ENCODE measurements around the gene RHBG.

RHBG gene

GRCh38 chr1:156399355-156400125 is 30.5 kb downstream of the RHBG start:
- peaks cover 52% of the 10 kb centered on the region for H3K27me3 Mint-ChIP-seq (ENCODE audit: low read depth)
- no peaks in the 10 kb centered on the region for H3K4me1 Mint-ChIP-seq
- H3K36me3 Mint-ChIP-seq (ENCODE audit: low read depth): no peaks in the 10 kb centered on the region
- no peak overlapping the region for H3K4me3 Mint-ChIP-seq
- no peaks in the 10 kb centered on the region for H3K9me3 Mint-ChIP-seq
- H3K27ac Mint-ChIP-seq: no peak overlapping the region
- no peak for TF ChIP-seq CTCF (IDR thresholded peaks at IDR 0.05; ENCODE audit: unreplicated experiment in 3 of 3)

GRCh38 chr1:156400191-156400935 is 31.4 kb downstream of the RHBG start:
- no peak overlapping the region for H3K27ac Mint-ChIP-seq
- no peaks in the 10 kb centered on the region for H3K36me3 Mint-ChIP-seq (ENCODE audit: low read depth)
- no peak overlapping the region for H3K4me3 Mint-ChIP-seq
- TF ChIP-seq CTCF (IDR thresholded peaks at IDR 0.05; ENCODE audit: unreplicated experiment in 3 of 3): no peak
- no peaks in the 10 kb centered on the region for H3K4me1 Mint-ChIP-seq
- H3K27me3 Mint-ChIP-seq (ENCODE audit: low read depth): peaks cover 61% of the 10 kb centered on the region
- no peaks in the 10 kb centered on the region for H3K9me3 Mint-ChIP-seq

- no peaks in the 10 kb centered on the region for H3K9me3 Mint-ChIP-seq
- no peaks in the 10 kb centered on the region for H3K36me3 Mint-ChIP-seq (ENCODE audit: low read depth)
- TF ChIP-seq CTCF (IDR thresholded peaks at IDR 0.05; ENCODE audit: unreplicated experiment in 3 of 3): no peak
- peaks cover 68% of the 10 kb centered on the region for H3K27me3 Mint-ChIP-seq (ENCODE audit: low read depth)
- H3K27ac Mint-ChIP-seq: no peak overlapping the region
- no peaks in the 10 kb centered on the region for H3K4me1 Mint-ChIP-seq
- H3K4me3 Mint-ChIP-seq: no peak overlapping the region
Measured at GRCh38 chr1:156401041-156401574, 32.1 kb downstream of the RHBG start.

GRCh38 chr1:156401681-156402081 is 32.7 kb downstream of the RHBG start:
- Mint-ChIP-seq H3K36me3 (ENCODE audit: low read depth) (no peaks in the 10 kb centered on the region), H3K27ac (no peak overlapping the region), H3K27me3 (ENCODE audit: low read depth) (peaks cover 72% of the 10 kb centered on the region), H3K9me3 (no peaks in the 10 kb centered on the region), H3K4me1 (no peaks in the 10 kb centered on the region), H3K4me3 (no peak overlapping the region)
- no peak for TF ChIP-seq CTCF (IDR thresholded peaks at IDR 0.05; ENCODE audit: unreplicated experiment in 3 of 3)

GRCh38 chr1:156402331-156403020 is 33.5 kb downstream of the RHBG start:
- Mint-ChIP-seq H3K4me3 (no peak overlapping the region), H3K9me3 (no peaks in the 10 kb centered on the region)

More at GRCh38 chr1:156402331-156403020, 33.5 kb downstream of the RHBG start:
- no peak overlapping the region for H3K27ac Mint-ChIP-seq
- no peaks in the 10 kb centered on the region for H3K4me1 Mint-ChIP-seq
- peaks cover 77% of the 10 kb centered on the region for H3K27me3 Mint-ChIP-seq (ENCODE audit: low read depth)
- H3K36me3 Mint-ChIP-seq (ENCODE audit: low read depth): no peaks in the 10 kb centered on the region
- no peak for TF ChIP-seq CTCF (IDR thresholded peaks at IDR 0.05; ENCODE audit: unreplicated experiment in 3 of 3)
